Heart right ventricle (tissue), 16 donors: Measurements from ENCODE around the gene PLEKHA5. TPM values are rescaled to one million over a fixed set of nuclear protein-coding genes. Genes with fewer than 3 reads are reported as not detected.

Experiments
- ATAC-seq, 8 donors: fragments of 200-7000 bp; cut with Tn5 transposase; one replicate each; pipeline ENCODE4 v1.9.1; 2020; ENCODE audit warnings: mild to moderate bottlenecking in 8 of 8, moderate library complexity in 8 of 8, moderate number of reproducible peaks in 1 of 8
- DNase-seq, 2 donors: peaks; one replicate each; pipeline ENCODE4 v3.0.0-alpha.2; 2020
- H3K27ac ChIP-seq, 10 donors: fragments of 200-600 bp; sonication (generic) in 2 of 10; one replicate each; pipeline versions ENCODE4 v1.5.0 to v1.8.0; 2020 to 2022; ENCODE audit warnings: mild to moderate bottlenecking in 3 of 10
- H3K27me3 ChIP-seq, 7 donors: fragments of 200-600 bp; one replicate each; pipeline ENCODE4 v1.8.0; 2021 to 2022; ENCODE audit warnings: mild to moderate bottlenecking in 2 of 7
- H3K36me3 ChIP-seq, 9 donors: fragments of 200-600 bp; sonication (generic) in 1 of 9; one replicate each; pipeline versions ENCODE4 v1.5.0 to v1.8.0; 2020 to 2022; ENCODE audit warnings: mild to moderate bottlenecking in 2 of 9
- H3K4me1 ChIP-seq, 9 donors: fragments of 200-600 bp; sonication (generic) in 1 of 9; one replicate each; pipeline versions ENCODE4 v1.5.0 to v1.8.0; 2020 to 2022; ENCODE audit warnings: mild to moderate bottlenecking in 4 of 9
- H3K4me3 ChIP-seq, 10 donors: fragments of 200-600 bp; sonication (generic) in 2 of 10; one replicate each; pipeline versions ENCODE4 v1.5.0 to v1.8.0; 2020 to 2022; ENCODE audit warnings: mild to moderate bottlenecking in 7 of 10, moderate library complexity in 2 of 10
- H3K9me3 ChIP-seq, 11 donors: fragments of 200-600 bp in 10 of 11; sonication (generic) in 2 of 11; one replicate each; pipeline versions ENCODE4 v1.5.0 to v1.8.0; 2013 to 2022; ENCODE audit warnings: mild to moderate bottlenecking in 2 of 11, control low read depth in 1 of 11, moderate library complexity in 1 of 11
- CTCF ChIP-seq, 9 donors: fragments of 200-600 bp; sonication (generic) in 2 of 9; IDR thresholded peaks; one replicate each; pipeline versions ENCODE4 v1.5.0 to v1.8.0; 2021 to 2022; ENCODE audit warnings: antibody characterized with exemption in 9 of 9, mild to moderate bottlenecking in 5 of 9, moderate library complexity in 1 of 9
- WGBS, 2 donors: extraction: QIAGEN DNeasy Blood & Tissue Kit; methylation state at CpG; one replicate each; pipeline ENCODE4 v1.1.7; 2013; ENCODE audit warnings: inconsistent platforms in 1 of 2; 5-methylcytosine and 5-hydroxymethylcytosine counted together
- intact Hi-C, 10 donors: fragments of 100-400 bp; cut with DNase I; formaldehyde crosslinking; loops; one replicate each; pipeline versions ENCODE4 v1.11.1 to v1.14.2; 2022
- polyA plus RNA-seq, 2 donors: library from polyadenylated mRNA; stranded (reverse); fragments of 200-250 nt; gene quantifications; one replicate each; pipeline ENCODE4 v1.2.3, GENCODE V29; 2013
- total RNA-seq, 10 donors: library from RNA; stranded (reverse); fragmentation: NEBNext Ultra II Directional in 3 of 10; extraction: Animal tissue kit (Norgen Biotek cat#: 25700) in 3 of 10; gene quantifications; one replicate each; pipeline versions ENCODE4 v1.2.1 to v1.2.4, GENCODE V29; 2021 to 2023
- donor health status: Arrhythmogenic right ventricular cardiomyopathy.
- donor health status: ischemic (EF 13 %, LVEDD 7.1; RV severe dilation, severe dysfunction).
- donor health status: healthy with polysubstance abuse.
- donor health status: DM: no; HTN: yes; CAD: no.
- donor health status: DM: no; HTN: no; CAD: no.
- donor health status: ischemic (EF 25% LVEDD 6.9; RV normal size, moderate dysfunction).
- donor health status: ischemic (EF 25% LVEDD 5.7; RV mildly dilated, moderate dysfunction).
- donor health status: healthy.
- donor health status: DM: yes; HTN: yes; CAD: no.
- donor health status: Ischemic cardiomyopathy.
- donor health status: ischemic (EF 35%, LVEDD 5.7; RV mildly dilated, moderate dysfunction).
- donor health status: nonischemic (EF 11% LVEDD 7.7; RV severe dilation, severe dysfunction).
- donor health status: DM: yes; HTN: yes; CAD: no.
- donor health status: PGD.
- donor health status: ischemic (EF 29% LVEDD 5.4; RV normal size, mild dysfunction).
- donor health status: nonischemic (EF 23%, LVEDD 6.1; RV moderate dilation, normal function).

Gene PLEKHA5
- total and polyA plus RNA-seq, 12 donors = 11.8 to 77.1 (median 61.8) TPM

GRCh38 chr12:19209661-19210060 is 80.1 kb downstream of the PLEKHA5 start:
- Histone ChIP-seq H3K27ac (no peak overlapping the region), H3K9me3 (peaks cover 0 to 19% (median 0%) of the 10 kb centered on the region in 11 donors), H3K4me3 (no peak overlapping the region), H3K36me3 (no peaks in the 10 kb centered on the region), H3K4me1 (peaks cover 0 to 37% (median 8%) of the 10 kb centered on the region in 9 donors), H3K27me3 (no peaks in the 10 kb centered on the region)
- TF ChIP-seq CTCF (IDR thresholded peaks at IDR 0.05) = no peak
- ATAC-seq (no peak), DNase-seq (no peak)
- 92 to 95% methylated on average over 2 of the region's 2 CpGs for WGBS, 2 donors
- intact Hi-C loops = no loop called here

- DNase-seq (no peak), ATAC-seq (no peak)
- Histone ChIP-seq H3K27me3 (no peaks in the 10 kb centered on the region), H3K36me3 (no peaks in the 10 kb centered on the region), H3K27ac (no peak overlapping the region), H3K9me3 (peaks cover 0 to 19% (median 0%) of the 10 kb centered on the region in 11 donors), H3K4me1 (peaks cover 0 to 26% (median 6%) of the 10 kb centered on the region in 9 donors), H3K4me3 (no peak overlapping the region)
- no peak for TF ChIP-seq CTCF (IDR thresholded peaks at IDR 0.05)
- 76 to 79% methylated on average over 4 of the region's 4 CpGs for WGBS, 2 donors
- intact Hi-C loops = no loop called here
Observed at GRCh38 chr12:19211802-19212201, 82.3 kb downstream of the PLEKHA5 start.

- Histone ChIP-seq H3K27ac (no peak overlapping the region), H3K9me3 (peaks cover 0 to 19% (median 0%) of the 10 kb centered on the region in 11 donors), H3K36me3 (no peaks in the 10 kb centered on the region), H3K27me3 (no peaks in the 10 kb centered on the region), H3K4me1 (peaks cover 0 to 26% (median 6%) of the 10 kb centered on the region in 9 donors), H3K4me3 (no peak overlapping the region)
- intact Hi-C loops = no loop called here
- no peak for TF ChIP-seq CTCF (IDR thresholded peaks at IDR 0.05)
- DNase-seq (no peak), ATAC-seq (no peak)
- WGBS, 2 donors = 98 to 99% methylated on average over 9 of the region's 9 CpGs
Observed at GRCh38 chr12:19212245-19212644, 82.7 kb downstream of the PLEKHA5 start.

GRCh38 chr12:19214020-19214419 is 84.5 kb downstream of the PLEKHA5 start:
- ATAC-seq (no peak), DNase-seq (no peak)
- TF ChIP-seq CTCF (IDR thresholded peaks at IDR 0.05) = no peak
- Histone ChIP-seq H3K4me3 (no peak overlapping the region), H3K9me3 (peaks cover 0 to 19% (median 0%) of the 10 kb centered on the region in 11 donors), H3K4me1 (peaks cover 0 to 27% (median 6%) of the 10 kb centered on the region in 9 donors), H3K36me3 (no peaks in the 10 kb centered on the region), H3K27me3 (no peaks in the 10 kb centered on the region), H3K27ac (no peak overlapping the region)
- intact Hi-C loops = no loop called here
- 84 to 85% methylated on average over 1 of the region's 1 CpG for WGBS, 2 donors
